Measurements from ENCODE around the gene CHRD.

DNA sequence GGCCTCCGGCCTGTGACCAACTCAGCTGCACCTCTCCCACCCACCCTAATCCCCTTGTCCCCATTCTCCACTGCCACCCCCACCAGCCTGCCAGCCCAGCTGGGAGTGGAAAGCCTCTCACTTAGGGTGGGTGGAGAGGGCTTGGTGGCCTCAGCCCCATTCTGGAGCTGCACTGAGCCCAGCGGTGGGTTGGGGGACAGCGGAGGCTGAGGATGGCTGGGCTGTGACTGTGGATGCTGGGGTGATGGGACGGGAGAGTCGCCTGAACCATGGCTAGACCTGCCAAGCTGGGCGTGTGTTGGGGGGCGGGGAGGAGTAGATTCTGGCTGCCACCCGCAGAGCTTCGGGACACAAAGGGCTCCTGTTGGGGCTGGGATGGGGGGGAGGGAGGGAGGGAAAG lies 20.2 kb upstream of the CHRD start:
- TF ChIP-seq, protein P1, sequence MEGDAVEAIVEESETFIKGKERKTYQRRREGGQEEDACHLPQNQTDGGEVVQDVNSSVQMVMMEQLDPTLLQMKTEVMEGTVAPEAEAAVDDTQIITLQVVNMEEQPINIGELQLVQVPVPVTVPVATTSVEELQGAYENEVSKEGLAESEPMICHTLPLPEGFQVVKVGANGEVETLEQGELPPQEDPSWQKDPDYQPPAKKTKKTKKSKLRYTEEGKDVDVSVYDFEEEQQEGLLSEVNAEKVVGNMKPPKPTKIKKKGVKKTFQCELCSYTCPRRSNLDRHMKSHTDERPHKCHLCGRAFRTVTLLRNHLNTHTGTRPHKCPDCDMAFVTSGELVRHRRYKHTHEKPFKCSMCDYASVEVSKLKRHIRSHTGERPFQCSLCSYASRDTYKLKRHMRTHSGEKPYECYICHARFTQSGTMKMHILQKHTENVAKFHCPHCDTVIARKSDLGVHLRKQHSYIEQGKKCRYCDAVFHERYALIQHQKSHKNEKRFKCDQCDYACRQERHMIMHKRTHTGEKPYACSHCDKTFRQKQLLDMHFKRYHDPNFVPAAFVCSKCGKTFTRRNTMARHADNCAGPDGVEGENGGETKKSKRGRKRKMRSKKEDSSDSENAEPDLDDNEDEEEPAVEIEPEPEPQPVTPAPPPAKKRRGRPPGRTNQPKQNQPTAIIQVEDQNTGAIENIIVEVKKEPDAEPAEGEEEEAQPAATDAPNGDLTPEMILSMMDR (IDR thresholded peaks at IDR 0.05; ENCODE audit: low read depth, low read length, poor library complexity, severe bottlenecking), result no peak
- no peak for TF ChIP-seq EZH2phosphoT487 (IDR thresholded peaks at IDR 0.05; ENCODE audit: borderline replicate concordance, low read length)

Data from DOHH2 (cell line).